HG02938 (cell line): Measurements from ENCODE around the gene TMEM163.
A peak's percentile ranks its signal among the peaks of the same experiment; 100 is the strongest.

ENCODE experiments used
- ATAC-seq: cut with Tn5 transposase; IDR thresholded peaks from one replicate; pipeline ENCODE4 v1.9.1; 2021; ENCODE audit warnings: mild to moderate bottlenecking, moderate library complexity; ENCODE audit not compliant: unreplicated experiment

The TMEM163 gene

DNA sequence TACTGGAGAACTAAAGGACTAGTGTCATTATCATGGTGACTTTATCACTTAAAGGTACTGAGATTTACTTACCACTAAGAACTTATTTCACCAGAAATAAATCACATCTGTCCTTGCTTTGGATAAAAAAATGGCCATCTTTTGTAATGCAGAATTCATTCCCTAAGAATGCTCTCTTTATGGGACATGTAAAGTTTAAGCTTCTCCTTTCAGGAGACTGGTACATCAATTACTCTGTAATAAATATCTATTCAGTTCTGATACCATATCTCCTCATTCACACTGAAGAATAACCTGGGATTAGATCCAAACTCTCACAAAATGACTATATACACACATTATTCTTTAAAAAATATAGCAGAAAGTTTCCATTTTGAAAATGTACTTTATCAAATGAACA is 24.4 kb downstream of the TMEM163 start:
- no peak for ATAC-seq

DNA sequence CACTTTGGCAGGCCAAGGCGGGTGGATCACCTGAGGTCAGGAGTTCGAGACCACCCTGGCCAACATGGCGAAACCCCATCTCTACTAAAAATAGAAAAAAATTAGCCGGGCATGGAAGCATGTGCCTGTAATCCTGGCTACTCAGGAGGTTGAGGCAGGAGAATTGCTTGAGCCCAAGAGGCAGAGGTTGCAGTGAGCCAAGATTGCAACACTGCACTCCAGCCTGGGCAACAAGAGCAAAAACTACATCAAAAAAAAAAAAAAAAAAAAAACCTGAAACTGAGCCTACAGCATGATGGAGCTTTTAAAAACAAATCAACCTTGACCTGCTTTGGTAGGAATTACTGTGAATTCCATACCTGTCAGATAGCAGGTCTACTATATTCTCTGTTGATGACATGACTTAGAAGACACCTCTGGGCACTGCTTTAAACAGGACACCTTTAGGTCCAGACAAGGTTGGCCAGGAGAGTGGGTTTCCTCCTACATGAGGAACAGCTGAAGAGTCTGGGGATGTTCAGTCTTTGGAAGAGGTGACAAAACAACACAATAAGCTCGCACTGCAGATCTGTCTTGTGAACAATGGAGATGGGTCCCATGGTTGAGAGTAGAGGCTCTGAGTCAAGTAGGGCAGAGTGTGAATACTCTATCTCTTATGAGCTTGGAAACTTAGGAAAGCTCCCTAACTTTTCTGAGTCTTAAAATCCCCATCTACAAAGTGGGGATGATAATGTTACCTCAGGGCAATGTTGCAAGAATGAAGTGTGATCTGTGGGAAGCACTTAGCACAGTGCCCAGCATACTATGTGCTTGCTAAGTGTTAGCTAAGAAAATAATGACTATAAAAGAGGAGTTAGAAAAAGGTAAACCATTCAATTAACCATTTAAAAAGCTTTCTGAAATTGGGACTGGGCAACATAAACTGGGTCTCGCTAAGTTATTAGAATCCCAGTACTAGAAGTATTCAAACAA is 25.2 kb downstream of the TMEM163 start:
- ATAC-seq = no peak

DNA sequence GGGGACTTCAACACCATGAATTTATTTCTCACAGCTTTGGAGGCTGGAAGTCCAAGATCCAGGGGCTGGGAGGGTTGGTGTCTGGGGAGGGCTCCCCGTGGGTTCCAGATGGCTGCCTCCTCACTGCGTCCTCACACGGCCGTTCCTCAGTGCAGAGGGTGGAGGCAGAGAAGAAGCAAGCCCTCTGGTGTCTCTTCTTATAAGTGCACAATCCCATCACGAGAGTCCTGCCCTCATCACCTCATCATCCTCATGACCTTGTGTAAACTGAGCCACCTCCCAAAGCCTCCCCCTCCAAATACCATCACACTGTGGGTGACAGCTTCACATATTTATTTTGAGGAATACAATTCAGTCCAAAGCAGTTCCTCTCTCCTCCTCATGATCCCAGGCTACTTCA is 26.3 kb downstream of the TMEM163 start:
- no peak for ATAC-seq

DNA sequence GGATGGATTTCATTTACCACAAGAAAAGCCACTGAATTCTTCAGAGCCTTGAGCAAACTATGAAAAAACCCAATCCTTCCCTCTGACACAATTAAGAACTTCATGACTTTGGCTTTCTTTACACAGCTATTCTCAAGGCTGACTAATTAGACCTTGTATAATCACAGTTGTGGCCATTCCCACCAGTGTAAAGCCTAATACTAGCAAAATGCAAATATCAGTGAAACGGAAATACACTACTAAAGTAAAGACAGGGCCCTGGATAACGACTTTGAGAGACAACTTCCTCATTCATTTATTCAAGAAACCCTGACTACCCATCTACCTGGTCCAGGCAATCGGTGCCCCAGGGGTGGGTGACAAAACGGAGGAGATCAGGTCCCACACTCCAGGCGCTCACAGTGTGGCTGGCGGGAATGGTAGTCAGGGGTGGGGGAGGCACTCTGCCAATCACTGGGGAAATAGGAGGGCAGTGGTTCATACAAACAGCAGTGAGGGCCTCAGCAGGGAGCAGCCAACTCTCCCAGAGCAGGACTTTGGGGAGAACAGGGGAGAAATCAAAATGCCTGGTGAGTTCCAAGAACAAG is 28.1 kb downstream of the TMEM163 start:
- ATAC-seq = no peak

DNA sequence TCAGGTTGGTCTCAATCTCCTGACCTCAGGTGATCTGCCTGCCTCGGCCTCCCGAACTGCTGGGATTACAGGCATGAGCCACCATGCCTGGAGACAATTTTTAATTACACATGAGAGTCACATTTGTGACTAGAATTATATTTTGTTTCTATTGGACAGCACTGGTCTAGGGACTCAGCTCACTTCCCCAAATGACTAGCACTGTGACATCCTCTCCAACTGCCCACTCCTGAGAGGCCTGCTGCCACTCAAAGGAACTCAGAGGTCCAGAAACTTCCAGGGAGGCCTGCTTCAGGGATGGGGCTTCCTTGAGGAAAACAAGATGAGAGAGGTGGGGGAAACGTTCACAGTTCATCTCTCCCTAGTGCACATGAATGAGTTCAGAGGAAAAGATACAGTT is 29.5 kb downstream of the TMEM163 start:
- ATAC-seq = no peak

DNA sequence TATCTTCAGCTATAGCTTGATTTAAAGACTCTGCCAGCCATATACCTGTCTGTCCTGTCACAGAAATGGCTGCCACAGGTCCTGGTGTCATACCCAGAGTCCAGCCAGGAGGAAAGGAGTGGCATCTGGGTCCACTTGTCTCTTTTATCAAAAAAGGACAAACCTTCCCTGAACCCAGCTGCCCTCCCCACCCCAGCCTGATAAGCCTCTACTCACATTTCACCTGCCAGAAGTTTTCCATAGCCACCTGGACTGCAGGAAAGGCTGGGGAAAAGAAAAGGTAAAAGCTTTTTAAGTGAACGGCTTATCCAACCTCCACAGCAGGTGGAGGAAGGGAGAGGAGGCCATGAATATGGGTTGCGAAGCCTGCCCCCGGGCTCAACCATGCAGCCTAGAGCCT is 32.8 kb downstream of the TMEM163 start:
- no peak for ATAC-seq

DNA sequence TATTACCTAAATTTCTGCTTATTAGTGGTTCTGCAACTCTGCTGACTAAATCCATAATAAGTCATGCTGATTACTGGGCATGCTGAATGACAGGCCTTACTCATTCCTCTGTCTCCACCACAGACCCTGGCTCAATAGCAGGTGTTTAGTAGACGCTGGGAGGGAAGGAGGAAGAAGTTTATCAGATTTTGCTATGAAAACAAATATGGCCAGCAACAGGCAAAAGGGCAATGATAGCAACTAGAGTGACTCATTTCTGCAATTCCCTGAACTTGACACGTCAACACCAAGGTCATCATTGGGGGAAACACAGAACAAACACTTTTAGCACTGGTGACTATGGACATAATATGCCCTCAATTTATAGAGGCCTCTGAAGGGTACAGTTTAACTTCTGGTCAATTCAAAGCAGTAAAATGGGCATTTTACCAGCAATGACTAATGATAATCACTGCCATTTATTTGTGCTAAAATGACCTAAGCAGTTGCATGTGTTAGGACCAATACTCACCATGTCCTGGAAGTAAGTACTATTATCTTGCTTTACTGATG is 35.2 kb downstream of the TMEM163 start:
- peak; percentile 66 for ATAC-seq

DNA sequence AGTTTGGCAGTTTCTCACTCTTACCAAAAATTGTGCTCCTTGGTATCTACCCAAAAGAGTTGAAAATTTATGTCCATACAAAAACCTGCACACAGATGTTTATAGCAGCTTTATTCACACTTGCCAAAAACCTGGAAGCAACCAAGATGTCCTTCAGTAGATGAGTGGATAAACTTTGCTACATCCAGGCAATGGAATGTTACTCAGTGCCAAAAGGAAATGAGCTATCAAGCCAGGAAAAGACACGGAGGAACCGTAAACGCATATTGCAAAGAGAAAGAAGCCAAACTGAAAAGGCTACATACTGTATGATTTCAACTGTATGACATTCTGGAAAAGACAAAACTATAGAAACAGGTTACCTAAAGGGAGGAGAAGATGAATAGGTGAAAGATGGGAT is 36.1 kb downstream of the TMEM163 start:
- no peak for ATAC-seq

DNA sequence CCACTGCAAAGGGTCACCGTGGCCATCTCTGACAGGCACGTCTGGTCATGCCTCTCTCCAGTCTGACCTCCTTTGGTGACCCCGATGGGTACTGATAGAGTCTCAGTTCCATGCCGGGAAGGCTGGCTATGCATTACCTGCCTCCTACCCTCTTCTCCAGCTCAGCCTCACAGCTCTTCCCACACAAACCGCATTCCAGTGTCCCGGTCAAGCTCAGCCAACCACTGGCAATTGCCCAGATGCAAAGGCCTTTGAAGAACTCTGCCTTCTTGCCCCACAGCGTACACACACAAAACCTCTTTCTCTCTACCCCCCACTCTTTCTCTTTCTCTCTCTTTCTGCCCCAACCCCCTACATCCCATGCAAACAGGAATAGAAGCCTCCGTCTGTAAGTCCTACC is 37.6 kb downstream of the TMEM163 start:
- no peak for ATAC-seq

DNA sequence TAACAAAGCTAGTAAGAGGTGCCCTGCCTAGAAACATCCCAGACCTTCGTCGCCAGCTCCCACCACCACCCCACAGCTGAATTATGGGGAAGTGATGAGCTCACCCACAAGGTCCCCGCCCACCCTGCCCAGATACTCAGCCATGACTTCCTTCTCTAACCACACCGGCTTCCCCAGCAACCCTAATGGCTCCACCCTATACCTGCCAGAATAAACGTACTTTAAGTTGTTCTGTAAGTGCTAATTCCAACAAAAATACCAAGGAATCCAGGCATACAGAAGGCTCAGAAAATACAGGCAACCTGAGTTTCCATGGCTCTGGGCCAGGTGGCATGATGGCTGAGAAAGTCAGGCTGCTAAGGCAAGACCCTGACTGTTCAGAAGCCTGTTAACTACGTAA is 39.1 kb downstream of the TMEM163 start:
- no peak for ATAC-seq

DNA sequence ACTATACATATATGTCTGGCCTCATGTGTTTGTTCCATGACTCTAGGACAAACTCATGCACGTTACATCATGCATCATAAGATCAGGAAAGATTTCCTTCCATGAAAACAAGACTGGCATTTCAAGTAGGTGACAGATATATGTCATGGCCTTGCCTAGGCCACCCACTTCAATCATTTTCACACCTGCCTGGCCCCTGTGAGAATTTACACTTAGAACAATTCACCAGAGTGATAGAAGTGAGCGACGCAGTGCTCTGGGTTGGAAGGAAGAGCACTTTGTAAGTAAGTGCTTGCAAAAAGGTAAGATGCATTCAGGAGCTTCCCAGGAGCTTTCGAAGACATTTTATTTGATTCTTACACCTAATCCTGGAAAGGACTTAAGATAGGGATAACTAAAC is 39.5 kb downstream of the TMEM163 start:
- ATAC-seq = no peak

DNA sequence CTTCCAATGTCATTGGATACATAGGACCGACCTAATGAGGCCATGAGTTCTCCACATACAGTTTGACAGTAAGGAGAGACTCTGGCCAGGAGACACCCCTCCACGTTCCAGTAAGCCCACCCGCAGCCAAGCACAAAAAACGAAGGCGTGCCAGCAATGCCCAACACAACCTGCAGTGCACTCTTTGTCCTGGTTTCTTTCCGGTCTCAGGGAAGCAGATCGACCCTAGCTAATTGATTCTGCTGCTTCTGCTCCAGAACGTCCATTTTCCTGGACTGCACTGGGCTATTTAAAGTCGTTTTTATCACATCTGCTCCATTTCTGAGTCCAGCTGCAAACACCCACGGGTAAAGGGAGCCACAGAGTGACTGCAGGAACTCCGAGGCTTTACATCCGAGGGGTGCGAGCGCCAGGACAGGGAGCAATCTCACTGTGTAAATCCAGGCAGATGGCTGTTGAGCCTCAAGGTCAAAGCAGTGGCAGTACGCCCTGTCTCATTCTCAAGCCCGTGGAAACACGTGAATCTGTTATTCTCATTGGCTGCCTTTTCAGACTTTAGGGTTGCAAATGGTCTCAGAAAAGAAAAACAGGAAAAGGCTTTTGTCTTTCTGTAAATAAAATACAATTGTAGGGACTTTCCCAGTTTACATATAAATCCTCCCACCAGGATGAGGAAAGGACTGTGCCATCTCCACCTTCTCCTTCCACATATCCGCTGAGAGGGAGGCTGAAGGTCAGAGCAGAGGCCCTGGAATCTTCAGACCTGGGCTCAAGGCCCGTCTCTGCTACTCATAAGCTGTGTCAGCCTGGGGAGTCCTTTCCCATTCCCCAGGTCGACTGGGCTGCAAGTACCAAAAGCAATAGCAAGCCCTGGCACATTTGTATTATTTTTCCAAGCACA is 40.7 kb downstream of the TMEM163 start:
- ATAC-seq = no peak

DNA sequence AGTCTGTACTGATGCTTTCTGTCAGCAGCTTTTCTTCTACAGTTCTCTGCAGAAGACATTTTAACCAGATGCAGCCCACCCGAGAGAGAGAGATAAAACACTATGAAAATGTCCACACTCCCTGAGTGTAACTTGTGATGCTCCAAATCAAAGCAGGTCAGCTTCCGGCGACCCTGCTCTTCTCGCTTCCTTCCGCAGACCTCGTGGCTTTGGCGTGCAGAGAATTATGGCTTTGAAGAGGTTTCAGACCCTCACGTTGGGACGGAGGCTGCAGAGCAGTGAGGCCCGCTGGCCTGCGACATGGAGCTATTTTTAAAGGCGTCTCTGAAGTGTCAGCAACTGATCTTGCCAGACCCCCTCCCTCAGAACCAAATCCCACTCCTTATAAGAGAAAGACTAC is 41.8 kb downstream of the TMEM163 start:
- ATAC-seq = no peak

DNA sequence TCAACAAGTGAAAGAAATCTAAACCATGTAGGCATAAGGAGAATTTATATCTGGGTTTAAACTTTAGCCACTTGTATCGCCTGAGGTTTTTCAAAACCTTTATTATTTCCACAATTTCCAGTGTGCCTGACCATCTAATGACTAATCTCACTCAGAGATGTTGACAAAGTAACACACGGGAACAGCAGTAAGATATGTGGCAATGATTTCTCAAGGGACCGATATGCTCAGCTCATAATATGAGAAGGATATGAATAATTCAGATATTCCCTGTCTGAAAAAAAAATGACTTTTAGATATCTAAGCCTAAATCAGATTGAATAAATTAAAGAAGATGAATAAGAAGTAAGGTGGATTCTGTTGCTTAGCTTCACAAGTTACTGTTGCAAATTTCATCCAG is 43.5 kb downstream of the TMEM163 start:
- ATAC-seq = no peak

DNA sequence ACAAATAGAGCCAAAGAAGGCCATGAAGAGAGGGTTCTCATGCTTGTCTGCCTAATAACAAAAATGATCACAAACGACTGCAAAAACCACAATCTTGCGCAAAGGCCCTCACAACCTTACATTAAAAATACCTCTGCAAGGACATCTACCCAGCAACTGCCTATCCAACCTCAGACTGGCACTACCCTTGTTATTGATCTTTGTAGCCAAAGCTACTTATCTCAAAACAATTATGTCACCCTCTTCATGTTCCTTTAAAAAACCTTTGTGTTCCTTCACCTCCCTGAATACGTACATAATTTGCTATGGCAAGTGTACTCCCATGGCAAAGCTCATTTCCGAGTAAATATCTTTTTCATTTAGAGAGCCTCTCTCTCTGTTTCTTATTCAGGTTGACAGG is 44.1 kb downstream of the TMEM163 start:
- ATAC-seq = no peak

DNA sequence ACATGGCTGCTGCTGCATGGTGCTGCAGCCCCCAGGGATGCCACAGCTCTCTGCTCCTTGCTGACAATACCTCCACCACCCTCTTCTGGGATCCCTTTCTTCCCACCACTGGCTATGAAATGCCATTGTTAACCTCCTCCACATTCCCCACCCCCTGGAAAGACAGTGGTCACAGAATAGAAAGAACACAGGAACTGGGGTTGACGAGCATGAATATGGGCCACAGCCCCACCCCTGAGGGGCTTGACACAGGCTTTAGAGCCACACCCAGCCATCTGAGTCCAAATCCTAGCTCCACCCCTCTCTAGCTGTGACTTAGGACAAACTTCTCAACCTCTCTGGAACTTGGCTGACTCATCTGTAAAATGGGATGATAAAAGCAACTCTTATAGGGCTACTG is 47.3 kb downstream of the TMEM163 start:
- ATAC-seq = no peak

DNA sequence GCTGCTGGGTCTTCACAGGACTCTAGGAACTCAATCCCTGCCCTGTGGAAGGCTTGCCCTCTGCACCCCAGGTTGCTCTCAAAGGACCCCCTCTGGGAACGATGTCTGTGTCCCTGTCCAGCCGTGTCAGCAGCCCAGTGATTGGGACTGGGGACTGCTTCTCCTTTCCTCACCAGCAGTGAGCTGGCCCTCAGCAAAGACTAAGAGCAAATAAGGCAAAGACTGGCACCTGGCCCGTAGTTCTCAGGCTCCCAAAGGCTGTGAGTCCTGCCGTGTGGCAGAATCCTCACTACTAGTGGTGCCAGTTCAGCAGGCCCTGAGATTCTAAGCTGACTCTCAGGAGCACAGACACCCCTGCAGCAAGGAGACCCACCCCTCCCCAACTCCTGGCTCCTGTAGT is 47.8 kb downstream of the TMEM163 start:
- ATAC-seq = no peak

DNA sequence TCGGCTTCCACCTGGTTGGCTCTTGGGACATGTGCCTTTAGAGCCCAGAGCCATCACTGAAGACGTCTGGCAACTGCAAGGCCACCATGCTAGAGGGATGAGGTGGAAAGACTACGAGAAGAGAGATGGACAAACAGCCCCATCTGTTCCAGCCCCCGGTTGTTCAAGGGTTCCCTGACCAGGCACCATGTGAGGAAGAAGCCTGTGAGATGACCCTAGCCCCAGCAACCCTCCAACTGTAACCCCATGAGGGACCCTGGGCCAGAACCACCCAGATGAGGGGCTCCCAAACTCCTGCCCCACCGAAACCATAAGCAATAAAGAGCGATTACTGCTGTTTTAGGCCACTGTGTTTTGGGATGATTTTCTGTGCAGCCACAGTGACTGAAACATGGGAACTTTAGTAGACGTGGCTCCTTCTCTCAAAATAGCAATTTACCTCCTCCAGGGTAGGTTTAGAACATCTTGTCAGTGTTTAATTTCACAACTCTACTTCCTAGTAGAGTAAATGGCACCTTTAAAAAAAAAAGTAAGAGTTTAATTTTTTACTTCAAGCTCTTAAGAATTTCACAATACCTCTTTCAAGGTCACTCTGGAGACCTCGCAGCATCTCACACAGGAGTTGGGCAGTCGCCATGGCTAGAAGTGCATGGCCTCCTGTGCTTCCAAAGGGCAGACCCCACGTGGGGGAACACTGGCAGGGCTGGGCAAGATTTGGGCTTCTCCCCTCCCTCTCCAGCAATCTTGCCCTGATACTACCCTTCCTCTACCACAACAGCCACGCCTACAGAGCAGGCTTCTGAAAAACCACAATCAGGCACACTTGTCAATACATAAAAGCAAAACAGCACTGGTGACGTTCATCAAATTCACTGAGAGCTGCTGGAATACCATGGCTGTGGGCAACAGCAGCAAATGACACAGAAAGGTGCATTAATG is 48.8 kb downstream of the TMEM163 start:
- no peak for ATAC-seq

DNA sequence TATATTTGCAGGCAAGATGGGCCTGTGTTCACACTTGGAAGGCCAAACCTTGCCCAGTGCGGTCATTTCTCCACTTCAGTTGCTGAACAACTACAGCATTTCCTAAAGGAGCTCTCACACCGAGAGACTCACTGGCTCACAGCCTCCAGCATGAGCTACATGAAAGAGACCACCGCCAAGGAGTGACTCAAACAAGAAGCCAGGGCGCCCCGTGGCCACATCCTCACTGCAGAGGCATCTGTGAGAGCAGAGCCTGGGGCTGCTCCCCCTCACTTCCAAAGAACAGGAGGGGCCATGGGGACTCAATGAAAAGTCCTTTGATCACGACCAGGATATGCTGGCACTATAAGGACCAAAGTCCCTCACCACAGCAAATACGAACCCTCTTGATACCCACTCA is 50.0 kb downstream of the TMEM163 start:
- no peak for ATAC-seq

DNA sequence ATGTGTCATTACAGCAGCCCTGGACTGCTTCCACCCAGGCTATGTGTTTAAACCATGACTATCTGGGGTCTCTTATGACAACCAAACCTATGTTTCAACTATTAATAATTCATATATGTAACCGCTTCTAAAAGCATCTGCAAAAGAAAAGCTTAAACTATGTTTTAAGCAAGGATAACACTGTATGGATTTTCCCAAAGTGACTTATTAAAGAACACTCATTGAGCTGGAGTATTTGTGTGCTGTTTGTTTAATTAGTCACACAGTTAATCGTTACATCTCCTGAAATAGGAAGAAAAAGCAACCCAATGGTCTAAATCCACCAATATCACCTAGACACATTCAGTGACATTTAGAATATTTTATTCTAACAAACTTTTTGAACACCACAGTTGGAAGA is 51.3 kb downstream of the TMEM163 start:
- ATAC-seq = no peak
